GM12891 (cell line): ENCODE results near the gene RHEB. TPM values are rescaled to one million over a fixed set of nuclear protein-coding genes. Genes with fewer than 3 reads are reported as not detected.

ENCODE experiments used
- DNase-seq: peaks from one replicate; pipeline ENCODE4 v3.0.0; 2011; ENCODE audit warnings: low spot score; ENCODE audit not compliant: insufficient read length
- FAIRE-seq: peaks from 2 replicates; lab custom pipeline; 2011; peaks lifted over from hg19 to GRCh38; lab: Jason Lieb, UNC
- PAX5 ChIP-seq: IDR thresholded peaks from 2 replicates; pipeline ENCODE4 v1.6.1; 2011; ENCODE audit warnings: low read length, moderate library complexity, mild to moderate bottlenecking; ENCODE audit not compliant: insufficient read depth, severe bottlenecking
- POLR2A ChIP-seq: IDR thresholded peaks from 2 replicates; pipeline ENCODE4 v1.6.1; 2011; ENCODE audit warnings: low read depth, low read length, control low read depth
- POLR2AphosphoS5 ChIP-seq: IDR thresholded peaks from 2 replicates; pipeline ENCODE4 v1.6.1; 2011; ENCODE audit warnings: low read depth, low read length, control low read depth
- POU2F2 ChIP-seq: IDR thresholded peaks from 2 replicates; pipeline ENCODE4 v1.6.1; 2011; ENCODE audit warnings: low read depth, mild to moderate bottlenecking, control low read depth, low read length, moderate library complexity
- SPI1 ChIP-seq: IDR thresholded peaks from 2 replicates; pipeline ENCODE4 v1.6.1; 2011; ENCODE audit warnings: low read depth, low read length, control low read depth
- TAF1 ChIP-seq: IDR thresholded peaks from 2 replicates; pipeline ENCODE4 v1.6.1; 2011; ENCODE audit warnings: low read depth, low read length, control low read depth
- polyA plus RNA-seq: library from polyadenylated mRNA; unstranded; fragments of >200 nt; gene quantifications from one replicate; pipeline ENCODE4 v1.2.1, GENCODE V29; 2012; ENCODE audit warnings: low read depth, missing spikeins, inconsistent platforms; ENCODE audit not compliant: missing spikeins

The RHEB gene
- 19.9 TPM for polyA plus RNA-seq

DNA sequence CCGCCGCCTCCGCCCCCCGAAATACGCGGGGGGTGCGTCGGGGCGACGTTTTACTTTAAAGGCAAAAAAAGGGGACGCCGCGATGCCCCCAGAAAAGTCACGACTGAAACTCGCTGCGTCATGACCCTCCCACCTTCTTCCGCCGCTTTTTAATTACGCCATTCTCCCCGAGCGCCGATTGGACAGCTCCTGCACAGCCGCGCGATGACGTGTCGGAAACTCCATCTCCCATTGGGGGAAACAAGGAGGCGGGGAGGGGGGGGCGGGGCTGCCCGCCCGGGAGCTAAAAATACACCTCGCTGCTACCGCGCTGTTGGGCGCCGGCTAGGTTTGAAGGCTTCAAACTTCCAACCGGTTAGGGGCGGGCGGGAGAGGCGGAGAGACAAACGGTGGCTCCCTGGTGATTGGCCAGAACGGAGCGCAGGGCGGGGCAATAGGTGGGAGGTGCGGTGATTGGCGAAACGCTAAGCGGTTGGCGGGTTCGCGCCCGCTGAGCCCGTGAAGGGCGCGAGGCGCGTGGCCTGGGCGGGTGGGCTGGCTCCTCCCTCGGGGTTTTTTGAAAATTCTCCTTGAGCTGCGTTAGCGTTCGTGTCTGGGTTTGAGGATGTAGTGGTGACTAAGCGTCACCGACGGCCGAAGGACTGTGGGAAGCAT lies at the start of gene RHEB:
TSS of gene RHEB (minus strand) at position 131 of the 654 bp plus-strand sequence. CDS start 384 bp downstream, outside the sequence.
- no peak for TF ChIP-seq POLR2AphosphoS5
- no peak for TF ChIP-seq SPI1
- 0 out of 2 replicates have a peak, but pooled peaks have one; percentile 12 for TF ChIP-seq POLR2A
- FAIRE-seq (peak; percentile 94), DNase-seq (peak; percentile 90)

DNA sequence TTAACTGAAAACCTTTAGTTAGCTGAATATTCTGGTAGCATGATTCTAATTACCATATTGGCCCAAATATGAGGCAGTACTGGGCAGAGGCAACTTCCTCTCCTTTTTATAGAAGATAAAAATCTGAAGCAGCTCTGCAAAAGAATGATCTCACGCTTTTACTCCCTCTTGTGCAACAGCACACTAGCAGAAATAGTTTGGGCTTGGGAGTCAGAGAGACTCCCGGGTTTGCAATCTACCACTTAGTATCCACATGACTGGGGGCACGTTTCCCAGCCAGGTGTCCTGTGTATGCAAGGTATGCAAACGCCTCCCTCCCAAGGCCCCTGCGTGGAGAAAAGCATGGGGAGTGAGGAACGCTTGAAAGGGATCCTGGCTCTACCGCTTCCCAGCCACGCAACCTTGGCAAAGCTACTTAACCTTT lies 47.2 kb upstream of the RHEB start:
- TF ChIP-seq SPI1 (no peak), TAF1 (no peak), POLR2A (no peak), PAX5 (no peak), POLR2AphosphoS5 (no peak), POU2F2 (no peak)
- DNase-seq: no peak
- FAIRE-seq: no peak

GRCh38 chr7:151565541-151565940 lies 45.8 kb upstream of the RHEB start:
- no peak for FAIRE-seq
- TF ChIP-seq TAF1 (no peak), POLR2A (no peak), POU2F2 (no peak), POLR2AphosphoS5 (no peak)
- DNase-seq: no peak

DNA sequence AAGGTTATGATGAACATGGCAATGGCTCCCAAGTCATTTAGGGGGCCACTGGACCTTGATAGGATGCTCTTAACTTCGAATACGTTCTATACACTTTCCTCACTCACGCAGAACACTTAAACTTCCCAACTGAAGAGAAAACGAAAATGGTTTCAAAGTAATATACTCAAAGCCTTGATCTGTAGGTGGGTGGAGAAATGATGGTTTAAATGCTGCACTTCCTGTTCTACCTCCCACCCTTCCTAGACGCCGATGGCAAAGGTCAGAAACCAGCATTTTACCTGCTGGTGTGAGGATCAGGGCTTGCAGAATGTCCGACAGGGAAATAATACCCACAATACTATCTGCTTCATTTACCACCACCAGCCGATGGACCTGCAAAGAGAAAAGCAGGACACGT lies 40.5 kb upstream of the RHEB start:
- FAIRE-seq: no peak
- no peak for DNase-seq
- TF ChIP-seq TAF1 (no peak), POU2F2 (no peak), POLR2A (no peak)

DNA sequence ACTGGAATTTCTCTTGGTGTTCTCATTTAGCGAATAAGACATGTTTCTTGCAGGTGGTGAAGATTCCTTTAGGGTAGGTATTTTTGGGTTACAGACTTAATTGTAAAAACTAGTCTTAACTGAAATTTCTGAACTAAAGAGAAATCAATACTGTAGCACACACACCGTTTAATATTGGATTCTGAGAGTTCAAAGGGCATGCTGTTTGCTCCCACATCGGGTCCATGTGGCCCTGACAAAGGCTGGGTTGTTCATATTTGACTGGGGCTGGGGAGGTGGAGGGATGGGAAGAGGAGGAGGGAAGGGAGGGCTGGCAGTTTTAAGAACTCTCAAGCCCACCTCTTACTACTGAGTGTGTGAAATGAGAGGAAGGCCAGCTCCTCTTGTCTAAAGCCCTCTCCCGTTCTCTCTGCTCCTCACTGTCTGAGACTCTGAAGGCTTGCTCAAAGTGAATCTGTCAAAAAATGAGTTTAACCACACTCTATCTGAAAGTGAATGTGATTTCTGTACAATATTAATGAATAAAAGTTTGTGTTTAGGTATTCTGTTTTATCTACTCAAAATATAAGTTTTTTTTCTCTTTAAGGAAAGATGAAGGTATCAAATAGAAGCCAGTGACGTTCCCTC lies 40.0 kb upstream of the RHEB start:
- TF ChIP-seq POU2F2 (no peak), PAX5 (no peak), TAF1 (no peak), POLR2AphosphoS5 (no peak), SPI1 (no peak), POLR2A (no peak)
- DNase-seq (no peak), FAIRE-seq (no peak)

DNA sequence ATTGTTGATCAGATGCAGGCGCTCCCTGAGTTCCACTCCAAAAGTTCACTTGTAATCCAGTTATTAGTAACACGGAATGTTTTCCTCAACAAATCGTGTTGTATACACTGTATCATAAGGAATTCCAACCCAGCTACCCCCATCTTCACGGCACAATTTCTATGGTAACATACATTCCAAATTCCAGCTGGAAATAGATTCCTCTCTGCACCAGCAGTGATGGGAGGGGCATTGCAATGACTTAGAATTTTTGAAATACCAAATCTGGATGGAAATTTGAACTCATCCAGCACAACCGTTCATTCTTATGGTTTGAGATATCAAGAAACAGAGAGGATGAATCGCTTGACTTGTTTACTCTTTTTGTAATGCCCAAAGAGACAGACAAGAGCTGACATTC lies 38.9 kb upstream of the RHEB start:
- DNase-seq (no peak), FAIRE-seq (no peak)
- TF ChIP-seq SPI1: no peak
- no peak for TF ChIP-seq PAX5
- no peak for TF ChIP-seq POLR2A

GRCh38 chr7:151556592-151556991 lies 36.9 kb upstream of the RHEB start:
- TF ChIP-seq PAX5: no peak
- no peak for TF ChIP-seq SPI1
- no peak for TF ChIP-seq POLR2A
- no peak for TF ChIP-seq TAF1
- no peak for TF ChIP-seq POLR2AphosphoS5
- TF ChIP-seq POU2F2: no peak
- FAIRE-seq (no peak), DNase-seq (no peak)

GRCh38 chr7:151553356-151553755 lies 33.7 kb upstream of the RHEB start:
- FAIRE-seq (no peak), DNase-seq (no peak)
- TF ChIP-seq PAX5: no peak
- no peak for TF ChIP-seq POLR2A
- no peak for TF ChIP-seq POLR2AphosphoS5

DNA sequence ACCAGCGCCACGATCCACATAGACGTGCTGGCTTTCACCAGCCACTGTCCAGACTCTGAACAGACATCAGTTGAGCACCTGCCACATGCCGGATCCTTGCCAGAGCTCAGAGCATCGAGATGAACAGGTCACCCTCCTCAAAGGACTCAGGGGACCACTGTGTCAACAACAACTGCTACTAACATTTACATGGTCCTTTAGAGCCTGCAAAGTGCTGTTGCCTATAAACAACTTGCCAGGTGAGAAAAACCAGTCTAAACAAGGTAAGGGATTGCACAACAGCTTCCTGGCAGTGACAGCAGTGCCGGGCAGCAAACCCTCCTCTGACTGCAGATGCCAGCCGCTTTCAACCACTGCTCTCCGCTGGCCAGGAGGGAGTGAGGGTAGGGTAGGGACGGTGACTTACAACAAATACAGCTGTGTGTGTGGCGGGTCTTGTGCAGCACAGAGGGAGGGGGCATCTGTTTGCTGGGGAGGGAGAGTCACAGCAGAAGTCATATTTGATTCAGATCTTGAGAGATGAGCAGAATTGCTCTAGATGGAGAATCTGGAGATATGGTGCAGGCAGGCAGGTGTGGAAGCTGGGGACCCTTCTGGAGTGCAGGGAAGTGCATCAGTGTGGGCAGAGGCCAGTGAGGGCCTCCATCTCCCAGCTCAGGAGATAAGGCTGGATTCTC lies 32.8 kb upstream of the RHEB start:
- TF ChIP-seq PAX5 (no peak), POU2F2 (no peak), POLR2AphosphoS5 (no peak), TAF1 (no peak), POLR2A (no peak), SPI1 (no peak)
- DNase-seq (no peak), FAIRE-seq (no peak)

GRCh38 chr7:151551820-151552219 lies 32.1 kb upstream of the RHEB start:
- DNase-seq: no peak
- TF ChIP-seq PAX5 (no peak), SPI1 (no peak), POLR2A (no peak), POU2F2 (no peak)
- no peak for FAIRE-seq
